Measurements from ENCODE around the gene CCDC196. TPM values are rescaled to one million over a fixed set of nuclear protein-coding genes. Genes with fewer than 3 reads are reported as not detected.

The CCDC196 gene, protein sequence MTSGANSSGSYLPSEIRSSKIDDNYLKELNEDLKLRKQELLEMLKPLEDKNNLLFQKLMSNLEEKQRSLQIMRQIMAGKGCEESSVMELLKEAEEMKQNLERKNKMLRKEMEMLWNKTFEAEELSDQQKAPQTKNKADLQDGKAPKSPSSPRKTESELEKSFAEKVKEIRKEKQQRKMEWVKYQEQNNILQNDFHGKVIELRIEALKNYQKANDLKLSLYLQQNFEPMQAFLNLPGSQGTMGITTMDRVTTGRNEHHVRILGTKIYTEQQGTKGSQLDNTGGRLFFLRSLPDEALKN
- total RNA-seq (not detected), polyA plus RNA-seq (not detected)

DNA sequence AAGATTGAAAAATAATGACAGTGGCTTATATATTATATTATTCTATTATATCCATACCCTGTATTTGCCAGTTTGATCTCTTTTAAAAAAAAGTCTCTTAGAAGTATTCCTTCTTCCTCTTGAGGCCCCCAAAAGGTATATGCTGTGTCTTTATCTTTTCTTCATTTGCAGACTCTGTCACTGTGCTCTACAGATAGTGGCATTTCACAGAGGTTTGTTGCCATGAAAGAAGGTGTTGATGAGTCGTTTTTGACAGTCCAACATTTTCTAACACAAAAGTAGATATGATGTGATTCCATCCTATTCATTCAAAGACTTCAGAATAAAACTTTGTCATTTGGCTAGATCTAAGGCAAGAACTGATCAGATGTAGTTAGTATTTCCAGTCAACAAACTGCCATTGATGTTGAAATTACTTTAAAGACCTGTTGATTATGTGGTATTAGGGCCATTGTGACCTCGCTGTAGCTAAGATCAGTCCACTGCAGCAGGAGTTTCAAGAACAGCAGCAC is at the start of gene CCDC196:
Gene CCDC196, plus strand, starts transcription at position 462 of the 512 bp plus-strand sequence. CDS start 132 bp downstream, outside the sequence.
- Mint-ChIP-seq H3K27me3 (no peaks in the 10 kb centered on the region), H3K36me3 (peaks cover 0 to 5% of the 10 kb centered on the region in 2 donors), H3K9me3 (no peaks in the 10 kb centered on the region), H3K4me1 (peaks cover 0 to 6% (median under 1%) of the 10 kb centered on the region in 4 donors), H3K4me3 (no peak within 1 kb of the TSS), H3K27ac (no peak within 1 kb of the TSS)
- no peak within 1 kb of the TSS for H3K4me3 ChIP-seq (ENCODE audit: low read length in 2 of 2)
- H3K4me1 ChIP-seq (ENCODE audit: insufficient read depth, low read length): no peaks in the 10 kb centered on the region
- intact Hi-C loops (cut with micrococcal nuclease): no loop called here
- H3K36me3 ChIP-seq (ENCODE audit: insufficient read depth, low read length): no peaks in the 10 kb centered on the region
- no peaks in the 10 kb centered on the region for H3K27me3 ChIP-seq (ENCODE audit: insufficient read depth, low read length)
- CTCF ChIA-PET (ENCODE audit: partially characterized antibody): no interaction called here
- DNase-seq: no peak
- H3K27ac ChIP-seq (ENCODE audit: low read depth, low read length): no peak within 1 kb of the TSS
- POLR2A ChIA-PET (ENCODE audit: partially characterized antibody): no interaction called here
- no peaks in the 10 kb centered on the region for H3K9me3 ChIP-seq (ENCODE audit: control insufficient read depth in 1 of 2, low read length in 2 of 2)

DNA sequence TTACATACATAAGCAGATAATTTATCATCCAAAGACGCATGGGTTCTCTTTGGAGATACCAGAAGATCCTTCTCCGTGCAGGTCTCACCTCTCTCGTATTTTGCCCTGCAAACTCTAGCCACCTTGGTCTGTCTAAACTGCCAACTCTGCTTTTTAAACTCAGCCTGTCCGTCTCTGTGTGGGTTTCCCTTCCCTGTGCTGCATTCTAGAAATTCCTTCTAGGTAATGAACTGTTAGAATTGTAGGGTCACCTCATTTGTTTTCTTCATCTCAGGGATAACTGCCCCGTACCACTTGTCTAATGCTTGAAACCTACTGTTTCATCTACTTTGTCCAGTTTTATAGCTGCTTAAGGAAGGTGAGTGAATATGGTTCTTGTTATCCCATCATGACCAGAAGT is 45.4 kb upstream of the CCDC196 start:
- no peaks in the 10 kb centered on the region for H3K9me3 ChIP-seq (ENCODE audit: control insufficient read depth in 1 of 2, low read length in 2 of 2)
- Mint-ChIP-seq H3K27ac (no peak overlapping the region), H3K4me1 (no peaks in the 10 kb centered on the region), H3K27me3 (no peaks in the 10 kb centered on the region), H3K9me3 (peaks cover 5 to 42% (median 29%) of the 10 kb centered on the region in 8 donors), H3K4me3 (no peak overlapping the region), H3K36me3 (peaks cover 2 to 12% of the 10 kb centered on the region in 2 donors)
- DNase-seq: no peak
- no peak overlapping the region for H3K27ac ChIP-seq (ENCODE audit: low read depth, low read length)
- ChIA-PET POLR2A (ENCODE audit: partially characterized antibody) (no interaction called here), CTCF (ENCODE audit: partially characterized antibody) (no interaction called here)
- intact Hi-C loops (cut with micrococcal nuclease): no loop called here
- no peak overlapping the region for H3K4me3 ChIP-seq (ENCODE audit: low read length in 2 of 2)
- no peaks in the 10 kb centered on the region for H3K36me3 ChIP-seq (ENCODE audit: insufficient read depth, low read length)
- H3K4me1 ChIP-seq (ENCODE audit: insufficient read depth, low read length): no peaks in the 10 kb centered on the region
- no peaks in the 10 kb centered on the region for H3K27me3 ChIP-seq (ENCODE audit: insufficient read depth, low read length)

DNA sequence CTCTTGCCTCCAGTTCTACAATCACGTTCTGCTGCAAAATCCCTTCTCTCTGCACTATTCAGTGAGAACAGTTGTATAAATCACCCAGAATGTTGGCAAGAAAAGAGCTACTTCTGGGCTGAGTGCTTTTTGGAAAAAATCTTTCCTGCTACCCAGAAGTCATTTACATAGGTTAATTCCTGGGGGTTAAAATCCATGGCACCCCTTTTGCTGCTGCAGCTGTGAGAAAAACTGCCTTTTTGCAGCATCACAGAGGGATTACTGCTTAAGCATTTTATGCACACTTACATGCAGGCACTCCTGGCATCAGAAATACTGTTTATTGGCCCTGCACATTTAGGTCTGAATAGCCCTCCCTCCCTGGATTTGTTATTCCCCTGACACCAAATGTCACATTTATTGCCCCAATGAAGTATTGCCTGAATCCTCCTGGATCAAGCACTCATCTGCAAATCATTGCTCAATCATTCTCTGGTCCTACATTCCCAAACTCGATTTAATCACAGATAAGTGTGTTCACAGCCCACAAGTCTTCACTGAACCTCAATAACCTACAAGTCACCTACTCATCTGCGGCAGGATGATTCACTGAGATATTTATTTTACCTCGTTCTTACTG is 43.1 kb upstream of the CCDC196 start:
- CTCF ChIA-PET (ENCODE audit: partially characterized antibody): no interaction called here
- Mint-ChIP-seq H3K27me3 (no peaks in the 10 kb centered on the region), H3K36me3 (peaks cover 2 to 20% of the 10 kb centered on the region in 2 donors), H3K4me1 (no peaks in the 10 kb centered on the region), H3K9me3 (peaks cover 5 to 34% (median 23%) of the 10 kb centered on the region in 8 donors), H3K4me3 (no peak overlapping the region), H3K27ac (no peak overlapping the region)
- Histone ChIP-seq H3K9me3 (ENCODE audit: control insufficient read depth in 1 of 2, low read length in 2 of 2) (no peaks in the 10 kb centered on the region), H3K36me3 (ENCODE audit: insufficient read depth, low read length) (no peaks in the 10 kb centered on the region), H3K27ac (ENCODE audit: low read depth, low read length) (no peak overlapping the region), H3K27me3 (ENCODE audit: insufficient read depth, low read length) (no peaks in the 10 kb centered on the region), H3K4me1 (ENCODE audit: insufficient read depth, low read length) (no peaks in the 10 kb centered on the region), H3K4me3 (ENCODE audit: low read length in 2 of 2) (no peak overlapping the region)
- intact Hi-C loops (cut with micrococcal nuclease): no loop called here
- no peak for DNase-seq
- POLR2A ChIA-PET (ENCODE audit: partially characterized antibody): no interaction called here

DNA sequence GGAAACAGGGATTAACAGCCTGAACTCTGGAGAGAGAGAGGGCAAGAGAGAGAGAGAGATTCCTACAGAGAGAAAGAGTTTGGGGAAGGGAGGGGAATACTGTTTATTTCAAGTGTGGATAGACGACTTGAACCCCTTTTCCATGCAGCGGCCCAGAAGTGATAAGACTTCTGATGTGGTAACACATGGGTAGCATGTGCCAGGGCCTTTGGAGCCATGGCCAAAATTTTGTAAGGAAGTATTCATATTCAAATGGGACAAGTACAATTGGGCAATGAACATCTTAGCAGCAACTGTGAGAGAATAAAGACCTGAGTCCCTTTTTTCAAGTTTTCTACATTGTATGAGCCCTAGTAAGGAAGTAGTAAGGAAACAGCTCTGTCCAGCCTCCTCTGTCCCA is 42.4 kb upstream of the CCDC196 start:
- Histone ChIP-seq H3K4me3 (ENCODE audit: low read length in 2 of 2) (no peak overlapping the region), H3K27me3 (ENCODE audit: insufficient read depth, low read length) (no peaks in the 10 kb centered on the region)

DNA sequence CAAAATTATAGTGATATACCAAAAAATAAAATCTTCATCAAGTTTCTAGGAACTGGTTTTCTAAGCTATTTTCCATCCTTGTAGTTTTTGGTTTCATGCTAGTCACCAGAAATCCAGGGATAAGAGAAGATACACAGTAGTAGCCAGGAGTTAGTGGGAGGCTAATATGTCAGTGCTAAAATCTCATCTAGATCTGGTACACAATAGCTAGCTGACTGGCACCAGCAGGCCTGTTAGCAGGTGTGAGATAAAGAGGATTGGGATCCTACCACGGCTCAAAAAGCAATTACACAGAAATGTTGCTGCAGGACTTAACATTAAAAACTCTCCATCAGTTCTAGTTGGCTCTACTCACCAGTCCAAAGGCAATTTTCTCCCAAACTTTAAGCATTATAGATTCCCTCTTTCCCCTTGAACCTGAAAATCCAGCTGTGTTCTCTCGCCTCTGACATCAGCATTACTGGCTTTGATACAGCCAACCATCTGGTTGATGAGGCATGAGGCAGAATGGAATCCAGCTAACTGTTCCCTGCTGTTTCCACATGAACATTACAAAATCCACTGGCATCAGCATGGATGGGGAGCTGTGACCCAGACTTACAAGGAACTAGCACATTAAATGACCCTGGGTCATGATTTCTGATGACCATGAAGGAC is 41.8 kb upstream of the CCDC196 start:
- Histone ChIP-seq H3K9me3 (ENCODE audit: control insufficient read depth in 1 of 2, low read length in 2 of 2) (no peaks in the 10 kb centered on the region), H3K36me3 (ENCODE audit: insufficient read depth, low read length) (no peaks in the 10 kb centered on the region), H3K4me3 (ENCODE audit: low read length in 2 of 2) (no peak overlapping the region), H3K27ac (ENCODE audit: low read depth, low read length) (no peak overlapping the region), H3K27me3 (ENCODE audit: insufficient read depth, low read length) (no peaks in the 10 kb centered on the region), H3K4me1 (ENCODE audit: insufficient read depth, low read length) (no peaks in the 10 kb centered on the region)
- peaks cover 5 to 25% (median 16%) of the 10 kb centered on the region in 8 donors for H3K9me3 Mint-ChIP-seq
- no peak for DNase-seq
- ChIA-PET CTCF (ENCODE audit: partially characterized antibody) (no interaction called here), POLR2A (ENCODE audit: partially characterized antibody) (no interaction called here)
- no peak overlapping the region for H3K27ac Mint-ChIP-seq
- intact Hi-C loops (cut with micrococcal nuclease): no loop called here
- no peaks in the 10 kb centered on the region for H3K4me1 Mint-ChIP-seq
- no peaks in the 10 kb centered on the region for H3K27me3 Mint-ChIP-seq
- peaks cover 2 to 20% of the 10 kb centered on the region in 2 donors for H3K36me3 Mint-ChIP-seq
- H3K4me3 Mint-ChIP-seq: no peak overlapping the region

More for the DNA sequence above, 42.4 kb upstream of the CCDC196 start:
- ChIA-PET POLR2A (ENCODE audit: partially characterized antibody) (no interaction called here), CTCF (ENCODE audit: partially characterized antibody) (no interaction called here)
- Mint-ChIP-seq H3K27me3 (no peaks in the 10 kb centered on the region), H3K4me3 (no peak overlapping the region), H3K4me1 (no peaks in the 10 kb centered on the region), H3K9me3 (peaks cover 5 to 29% (median 18%) of the 10 kb centered on the region in 8 donors), H3K36me3 (peaks cover 2 to 20% of the 10 kb centered on the region in 2 donors), H3K27ac (no peak overlapping the region)
- intact Hi-C loops (cut with micrococcal nuclease): no loop called here
- Histone ChIP-seq H3K9me3 (ENCODE audit: control insufficient read depth in 1 of 2, low read length in 2 of 2) (no peaks in the 10 kb centered on the region), H3K36me3 (ENCODE audit: insufficient read depth, low read length) (no peaks in the 10 kb centered on the region), H3K27ac (ENCODE audit: low read depth, low read length) (no peak overlapping the region), H3K4me1 (ENCODE audit: insufficient read depth, low read length) (no peaks in the 10 kb centered on the region)
- DNase-seq: no peak

DNA sequence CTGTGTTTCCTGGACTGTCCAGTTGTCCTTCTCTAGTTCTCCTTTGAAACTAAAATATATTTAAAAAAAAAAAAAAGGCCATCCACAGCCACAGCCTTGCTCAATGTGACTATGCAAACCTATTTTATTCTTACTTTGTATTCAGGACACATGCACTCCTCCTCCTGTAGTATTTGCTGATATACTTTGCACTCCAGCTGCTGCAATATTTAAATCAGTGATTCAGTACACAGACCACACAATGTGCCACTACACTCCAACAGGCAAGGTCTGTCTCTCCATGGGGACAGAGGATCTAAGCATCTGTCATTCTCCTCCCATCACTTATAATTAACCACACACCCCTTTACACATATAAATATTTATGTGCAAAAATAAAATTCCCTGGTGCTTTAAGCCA is 40.2 kb upstream of the CCDC196 start:
- Histone ChIP-seq H3K27ac (ENCODE audit: low read depth, low read length) (no peak overlapping the region), H3K9me3 (ENCODE audit: control insufficient read depth in 1 of 2, low read length in 2 of 2) (no peaks in the 10 kb centered on the region), H3K4me1 (ENCODE audit: insufficient read depth, low read length) (no peaks in the 10 kb centered on the region), H3K4me3 (ENCODE audit: low read length in 2 of 2) (no peak overlapping the region), H3K27me3 (ENCODE audit: insufficient read depth, low read length) (no peaks in the 10 kb centered on the region), H3K36me3 (ENCODE audit: insufficient read depth, low read length) (no peaks in the 10 kb centered on the region)
- Mint-ChIP-seq H3K27me3 (no peaks in the 10 kb centered on the region), H3K9me3 (peaks cover 0 to 10% (median 4%) of the 10 kb centered on the region in 8 donors), H3K27ac (no peak overlapping the region), H3K4me3 (no peak overlapping the region), H3K4me1 (no peaks in the 10 kb centered on the region), H3K36me3 (peaks cover 2 to 20% of the 10 kb centered on the region in 2 donors)
- ChIA-PET CTCF (ENCODE audit: partially characterized antibody) (no interaction called here), POLR2A (ENCODE audit: partially characterized antibody) (no interaction called here)
- no peak for DNase-seq
- intact Hi-C loops (cut with micrococcal nuclease): no loop called here

DNA sequence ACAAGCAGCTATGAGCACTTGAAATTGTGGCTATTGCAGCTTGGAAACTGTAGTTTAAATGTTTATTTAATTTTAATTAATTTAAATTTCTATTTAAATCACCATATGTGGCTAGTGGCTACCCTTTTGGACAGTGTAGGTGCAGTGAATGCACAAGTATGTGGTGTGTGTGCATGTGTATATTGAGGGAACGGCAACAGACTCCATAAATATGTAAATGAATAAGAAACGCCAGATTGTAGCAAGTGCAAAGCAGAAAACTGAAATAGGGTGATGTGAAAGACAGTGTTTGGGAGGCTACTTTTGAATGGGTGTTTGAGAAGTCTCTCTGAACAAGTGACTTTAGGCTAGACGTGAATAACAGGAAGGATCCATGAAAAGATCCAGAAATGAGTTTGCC is 32.7 kb upstream of the CCDC196 start:
- H3K4me1 ChIP-seq (ENCODE audit: insufficient read depth, low read length): no peaks in the 10 kb centered on the region
- H3K9me3 Mint-ChIP-seq: peaks cover 0 to 4% (median 0%) of the 10 kb centered on the region in 8 donors
- H3K9me3 ChIP-seq (ENCODE audit: control insufficient read depth in 1 of 2, low read length in 2 of 2): no peaks in the 10 kb centered on the region
- POLR2A ChIA-PET (ENCODE audit: partially characterized antibody): no interaction called here
- H3K36me3 ChIP-seq (ENCODE audit: insufficient read depth, low read length): no peaks in the 10 kb centered on the region
- no peak overlapping the region for H3K27ac Mint-ChIP-seq
- intact Hi-C loops (cut with micrococcal nuclease): no loop called here
- no peaks in the 10 kb centered on the region for H3K4me1 Mint-ChIP-seq
- DNase-seq: no peak
- no peak overlapping the region for H3K4me3 ChIP-seq (ENCODE audit: low read length in 2 of 2)
- H3K27me3 Mint-ChIP-seq: no peaks in the 10 kb centered on the region
- peaks cover 1 to 33% of the 10 kb centered on the region in 2 donors for H3K36me3 Mint-ChIP-seq
- CTCF ChIA-PET (ENCODE audit: partially characterized antibody): no interaction called here
- no peak overlapping the region for H3K4me3 Mint-ChIP-seq
- no peaks in the 10 kb centered on the region for H3K27me3 ChIP-seq (ENCODE audit: insufficient read depth, low read length)
- no peak overlapping the region for H3K27ac ChIP-seq (ENCODE audit: low read depth, low read length)
